DOHH2 (cell line): Measurements from ENCODE around the gene CELA2B.

Experiments
- EZH2phosphoT487 ChIP-seq: fragments of 200-600 bp; sonication (generic); IDR thresholded peaks from 2 replicates; pipeline ENCODE4 v1.6.1; 2017; ENCODE audit warnings: borderline replicate concordance, mild to moderate bottlenecking, antibody characterized with exemption, low read length, moderate library complexity, mixed read lengths
- TF ChIP-seq, protein P1 (sequence below): fragments of 200-600 bp; sonication (generic); IDR thresholded peaks from one replicate; pipeline ENCODE4 v1.5.1; 2014; ENCODE audit warnings: antibody characterized with exemption, mild to moderate bottlenecking, low read depth, low read length; ENCODE audit not compliant: poor library complexity, severe bottlenecking

GRCh38 chr1:15523104-15524020 lies 47.5 kb downstream of the CELA2B start:
- TF ChIP-seq, protein P1, sequence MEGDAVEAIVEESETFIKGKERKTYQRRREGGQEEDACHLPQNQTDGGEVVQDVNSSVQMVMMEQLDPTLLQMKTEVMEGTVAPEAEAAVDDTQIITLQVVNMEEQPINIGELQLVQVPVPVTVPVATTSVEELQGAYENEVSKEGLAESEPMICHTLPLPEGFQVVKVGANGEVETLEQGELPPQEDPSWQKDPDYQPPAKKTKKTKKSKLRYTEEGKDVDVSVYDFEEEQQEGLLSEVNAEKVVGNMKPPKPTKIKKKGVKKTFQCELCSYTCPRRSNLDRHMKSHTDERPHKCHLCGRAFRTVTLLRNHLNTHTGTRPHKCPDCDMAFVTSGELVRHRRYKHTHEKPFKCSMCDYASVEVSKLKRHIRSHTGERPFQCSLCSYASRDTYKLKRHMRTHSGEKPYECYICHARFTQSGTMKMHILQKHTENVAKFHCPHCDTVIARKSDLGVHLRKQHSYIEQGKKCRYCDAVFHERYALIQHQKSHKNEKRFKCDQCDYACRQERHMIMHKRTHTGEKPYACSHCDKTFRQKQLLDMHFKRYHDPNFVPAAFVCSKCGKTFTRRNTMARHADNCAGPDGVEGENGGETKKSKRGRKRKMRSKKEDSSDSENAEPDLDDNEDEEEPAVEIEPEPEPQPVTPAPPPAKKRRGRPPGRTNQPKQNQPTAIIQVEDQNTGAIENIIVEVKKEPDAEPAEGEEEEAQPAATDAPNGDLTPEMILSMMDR: no peak
- no peak for TF ChIP-seq EZH2phosphoT487
